Caco-2 (cell line): ENCODE measurements around the gene RAD18. TPM values are rescaled to one million over a fixed set of nuclear protein-coding genes. Genes with fewer than 3 reads are reported as not detected.

Source experiments
- BruUV-seq: library from RNA; stranded (reverse); fragments of 400-500 nt; replicated peaks from 2 replicates; lab custom pipeline; 2021; lab: Mats Ljungman, UMichigan
- CTCF ChIA-PET: fragments of 300-600 bp; sonication (Branson Sonifier 250); formaldehyde crosslinking; loops from one replicate; lab custom pipeline; 2022; ENCODE audit warnings: antibody characterized with exemption; lab: Charles Lee
- POLR2A ChIA-PET: fragments of 300-600 bp; sonication (Branson Sonifier 250); formaldehyde crosslinking; loops from one replicate; lab custom pipeline; 2022; ENCODE audit warnings: antibody characterized with exemption; lab: Charles Lee
- DNase-seq, 2 experiments: peaks; one replicate each; pipeline versions ENCODE4 v3.0.0 to v3.0.0-alpha.2; 2020 to 2022
- H3K27me3 ChIP-seq: replicated peaks from 2 replicates; pipeline ENCODE4 v1.6.0; 2011; ENCODE audit warnings: low read length; ENCODE audit not compliant: control insufficient read depth, insufficient read depth
- H3K36me3 ChIP-seq: 2 replicates; pipeline ENCODE4 v1.5.1; 2011; ENCODE audit warnings: low read length; ENCODE audit not compliant: control insufficient read depth, insufficient read depth
- H3K4me1 ChIP-seq: fragments of 250-450 bp; sonication (Bioruptor Pico); 2 replicates; pipeline ENCODE4 v1.5.1; 2020; ENCODE audit warnings: mild to moderate bottlenecking
- H3K4me3 ChIP-seq: 2 replicates; pipeline ENCODE4 v1.5.1; 2011; ENCODE audit warnings: low read depth, mild to moderate bottlenecking, control low read depth, low read length
- H3K9me3 ChIP-seq: fragments of 250-450 bp; sonication (Bioruptor Pico); 2 replicates; pipeline ENCODE4 v1.5.1; 2020; ENCODE audit warnings: mild to moderate bottlenecking, moderate library complexity
- H3K27ac Mint-ChIP-seq: one replicate; pipeline ENCODE4 v1.8.0; 2022; ENCODE audit warnings: mixed read lengths; ENCODE audit not compliant: unreplicated experiment
- H3K27me3 Mint-ChIP-seq: one replicate; pipeline ENCODE4 v1.8.0; 2022; ENCODE audit warnings: mixed read lengths; ENCODE audit not compliant: insufficient read depth, unreplicated experiment
- H3K36me3 Mint-ChIP-seq: one replicate; pipeline ENCODE4 v1.8.0; 2022; ENCODE audit warnings: mild to moderate bottlenecking, mixed read lengths; ENCODE audit not compliant: insufficient read depth, unreplicated experiment
- H3K4me1 Mint-ChIP-seq: one replicate; pipeline ENCODE4 v1.8.0; 2022; ENCODE audit warnings: low read depth, mixed read lengths; ENCODE audit not compliant: unreplicated experiment
- H3K4me3 Mint-ChIP-seq: one replicate; pipeline ENCODE4 v1.8.0; 2022; ENCODE audit warnings: mild to moderate bottlenecking, moderate library complexity, mixed read lengths; ENCODE audit not compliant: unreplicated experiment
- H3K9me3 Mint-ChIP-seq: one replicate; pipeline ENCODE4 v1.8.0; 2022; ENCODE audit warnings: mixed read lengths; ENCODE audit not compliant: unreplicated experiment
- CTCF ChIP-seq, 2 experiments: fragments of 200-600 bp in 1 of 2; IDR thresholded peaks; 1 replicate in 1 of 2; 2 replicates in 1 of 2; pipeline versions ENCODE4 v1.5.1 to v1.8.0; 2011 to 2022; ENCODE audit warnings: antibody characterized with exemption in 1 of 2, control low read depth in 1 of 2, inconsistent platforms in 1 of 2, low read depth in 1 of 2, low read length in 1 of 2, mild to moderate bottlenecking in 1 of 2, moderate library complexity in 1 of 2; ENCODE audit not compliant: insufficient read depth in 1 of 2, severe bottlenecking in 1 of 2, unreplicated experiment in 1 of 2
- intact Hi-C: fragments of 100-400 bp; cut with micrococcal nuclease; formaldehyde crosslinking; loops from one replicate; pipeline ENCODE4 v1.10.0; 2022; ENCODE audit not compliant: unreplicated experiment
- total RNA-seq: library from RNA; stranded (reverse); gene quantifications from 2 replicates; pipeline ENCODE4 v1.2.3, GENCODE V29; 2022

The RAD18 gene
- total RNA-seq, 1 experiment from 2014 or later, result 19.3 TPM

GRCh38 chr3:8988791-8989558, 25.7 kb upstream of the RAD18 start:
- H3K4me1 ChIP-seq, result no peaks in the 10 kb centered on the region
- POLR2A ChIA-PET, result no interaction called here
- no peaks in the 10 kb centered on the region for H3K4me1 Mint-ChIP-seq
- TF ChIP-seq CTCF (IDR thresholded peaks at IDR 0.05; ENCODE audit: insufficient read depth in 1 of 2, low read depth in 1 of 2, low read length in 1 of 2, severe bottlenecking in 1 of 2, unreplicated experiment in 1 of 2), result no peak
- H3K27me3 Mint-ChIP-seq, result no peaks in the 10 kb centered on the region
- H3K36me3 ChIP-seq, result no peaks in the 10 kb centered on the region
- no peaks in the 10 kb centered on the region for H3K9me3 Mint-ChIP-seq
- no peak overlapping the region for H3K27ac Mint-ChIP-seq
- intact Hi-C loops, result loop anchor here (1.0 kb wide), 3 partner anchors 38 to 313 kb away; no protein-coding TSS in a partner anchor
- no TSS peak for BruUV-seq
- no peaks in the 10 kb centered on the region for H3K27me3 ChIP-seq
- no peaks in the 10 kb centered on the region for H3K36me3 Mint-ChIP-seq
- CTCF ChIA-PET, result interaction anchor here (0.5 to 1.7 kb wide), 2 partner anchors 219 to 260 kb away, joined by 4 to 11 read pairs; partner anchors contain the start of gene SRGAP3
- H3K9me3 ChIP-seq, result no peaks in the 10 kb centered on the region
- H3K4me3 ChIP-seq, result no peak overlapping the region
- no peak for DNase-seq
- H3K4me3 Mint-ChIP-seq, result no peak overlapping the region

- H3K4me1 ChIP-seq, result no peaks in the 10 kb centered on the region
- H3K9me3 ChIP-seq, result no peaks in the 10 kb centered on the region
- H3K36me3 ChIP-seq, result no peaks in the 10 kb centered on the region
- intact Hi-C loops, result loop anchor here (1.0 kb wide), 3 partner anchors 39 to 314 kb away; no protein-coding TSS in a partner anchor
- CTCF ChIA-PET, result interaction anchor here (0.6 to 2.3 kb wide), 11 partner anchors 9 to 443 kb away, joined by 3 to 19 read pairs (median 5); partner anchors contain the start of gene SRGAP3
- no peaks in the 10 kb centered on the region for H3K27me3 Mint-ChIP-seq
- no peak overlapping the region for H3K4me3 Mint-ChIP-seq
- peaks cover 4% of the 10 kb centered on the region for H3K4me1 Mint-ChIP-seq
- POLR2A ChIA-PET, result interaction anchor here (0.6 kb wide), 1 partner anchor 23 kb away, joined by 3 read pairs; no protein-coding TSS in a partner anchor
- no peak overlapping the region for H3K4me3 ChIP-seq
- no peak for DNase-seq
- H3K9me3 Mint-ChIP-seq, result no peaks in the 10 kb centered on the region
- no TSS peak for BruUV-seq
- no peak for TF ChIP-seq CTCF (IDR thresholded peaks at IDR 0.05; ENCODE audit: insufficient read depth in 1 of 2, low read depth in 1 of 2, low read length in 1 of 2, severe bottlenecking in 1 of 2, unreplicated experiment in 1 of 2)
- no peak overlapping the region for H3K27ac Mint-ChIP-seq
- no peaks in the 10 kb centered on the region for H3K36me3 Mint-ChIP-seq
- H3K27me3 ChIP-seq, result no peaks in the 10 kb centered on the region
Measured at GRCh38 chr3:8988384-8988655, 25.0 kb upstream of the RAD18 start.

GRCh38 chr3:8987645-8988383, 24.5 kb upstream of the RAD18 start:
- Mint-ChIP-seq H3K4me3 (no peak overlapping the region), H3K27ac (no peak overlapping the region), H3K9me3 (no peaks in the 10 kb centered on the region), H3K4me1 (peaks cover 4% of the 10 kb centered on the region), H3K27me3 (no peaks in the 10 kb centered on the region), H3K36me3 (no peaks in the 10 kb centered on the region)
- no TSS peak for BruUV-seq
- no peaks in the 10 kb centered on the region for H3K4me1 ChIP-seq
- peak in 1 of 2 experiments; percentile 54 for DNase-seq
- ChIA-PET CTCF (interaction anchor here (0.5 to 2.3 kb wide), 12 partner anchors 9 to 443 kb away, joined by 3 to 19 read pairs (median 4); partner anchors contain the start of gene SRGAP3), POLR2A (interaction anchor here (0.6 kb wide), 1 partner anchor 23 kb away, joined by 3 read pairs; no protein-coding TSS in a partner anchor)
- H3K27me3 ChIP-seq, result no peaks in the 10 kb centered on the region
- H3K9me3 ChIP-seq, result no peaks in the 10 kb centered on the region
- no peak overlapping the region for H3K4me3 ChIP-seq
- TF ChIP-seq CTCF (IDR thresholded peaks at IDR 0.05; ENCODE audit: insufficient read depth in 1 of 2, low read depth in 1 of 2, low read length in 1 of 2, severe bottlenecking in 1 of 2, unreplicated experiment in 1 of 2), result peak; percentile 37 to 73
- intact Hi-C loops, result loop anchor here (1.0 kb wide), 3 partner anchors 39 to 314 kb away; no protein-coding TSS in a partner anchor
- no peaks in the 10 kb centered on the region for H3K36me3 ChIP-seq
